Transverse colon (tissue), 4 donors: ENCODE data around the gene PPP6R1. TPM values are rescaled to one million over a fixed set of nuclear protein-coding genes. Genes with fewer than 3 reads are reported as not detected.
"Not testable (repeated sequence)": the region's sequence is repeated elsewhere in the genome, so short reads cannot be mapped to it uniquely, and the experiment has no call there.

Source experiments
- DNase-seq: peaks from one replicate; pipeline ENCODE4 v3.0.0-alpha.2; 2019
- H3K27ac ChIP-seq, 4 donors: fragments of 200-600 bp; sonication (generic); 2 replicates each; pipeline ENCODE4 v1.5.1; 2016 to 2018; ENCODE audit warnings: inconsistent platforms in 4 of 4
- H3K27me3 ChIP-seq: fragments of 200-600 bp; sonication (generic); 2 replicates; pipeline ENCODE4 v1.5.1; 2017; ENCODE audit warnings: inconsistent platforms
- H3K36me3 ChIP-seq, 4 donors: fragments of 200-600 bp; sonication (generic); 2 replicates each; pipeline ENCODE4 v1.5.1; 2017 to 2019; ENCODE audit warnings: inconsistent platforms in 4 of 4
- H3K4me1 ChIP-seq, 4 donors: fragments of 200-600 bp; sonication (generic); 2 replicates each; pipeline ENCODE4 v1.5.1; 2017 to 2020; ENCODE audit warnings: inconsistent platforms in 4 of 4
- H3K4me3 ChIP-seq, 4 donors: fragments of 200-600 bp; sonication (generic); 1 replicate in 1 of 4; 2 replicates in 3 of 4; pipeline versions ENCODE4 v1.5.1 to v1.6.1; 2017 to 2019; ENCODE audit warnings: inconsistent platforms in 4 of 4
- H3K9me3 ChIP-seq, 2 donors: fragments of 200-600 bp; sonication (generic); 2 replicates each; pipeline ENCODE4 v1.5.1; 2017 to 2019; ENCODE audit warnings: inconsistent platforms in 2 of 2
- CTCF ChIP-seq, 5 experiments: fragments of 200-600 bp in 3 of 5; fragments of 450-650 bp in 2 of 5; sonication (generic) in 3 of 5; IDR thresholded peaks; 1 replicate in 2 of 5; 2 replicates in 3 of 5; pipeline ENCODE4 v1.5.1; 2016 to 2017; ENCODE audit warnings: antibody characterized with exemption in 5 of 5, inconsistent platforms in 3 of 5, mild to moderate bottlenecking in 2 of 5, moderate library complexity in 1 of 5
- EP300 ChIP-seq: sonication (generic); formaldehyde crosslinking; IDR thresholded peaks from one replicate; pipeline ENCODE4 v1.6.1; 2017; ENCODE audit warnings: antibody characterized with exemption, low read depth
- POLR2A ChIP-seq: fragments of 450-650 bp; IDR thresholded peaks from one replicate; pipeline ENCODE4 v1.6.1; 2016; ENCODE audit warnings: antibody characterized with exemption, mild to moderate bottlenecking, moderate library complexity
- POLR2AphosphoS5 ChIP-seq, 3 donors: sonication (generic); formaldehyde crosslinking; IDR thresholded peaks; one replicate each; pipeline ENCODE4 v1.6.1; 2016; ENCODE audit warnings: antibody characterized with exemption in 3 of 3
- WGBS, 2 donors: methylation state at CpG; one replicate each; pipeline ENCODE4 v1.1.5; 2018; ENCODE audit warnings: low coverage in 1 of 2; 5-methylcytosine and 5-hydroxymethylcytosine counted together
- in situ Hi-C, 4 donors: fragments of 200-750 bp; cut with MboI; loops; one replicate each; pipeline versions ENCODE4 v1.15.0 to v1.15.1; 2017; ENCODE audit warnings: low sequenced_read_pairs in 3 of 4, low pct_ligation_motif_present in 1 of 4, low pct_unique_long_range_greater_than_20kb in 1 of 4
- intact Hi-C: fragments of 100-400 bp; cut with DNase I; formaldehyde crosslinking; loops from one replicate; pipeline ENCODE4 v1.15.1; 2023; ENCODE audit warnings: low total_unique reads
- total RNA-seq, 4 donors: library from RNA; depleted of rRNA; stranded (reverse); fragments of >200 nt; gene quantifications; one replicate each; pipeline ENCODE4 v1.1.0, GENCODE V29; 2016

PPP6R1 gene
- total RNA-seq, 4 donors from 2014 or later: 51.3 to 91.5 (median 60.7) TPM

DNA sequence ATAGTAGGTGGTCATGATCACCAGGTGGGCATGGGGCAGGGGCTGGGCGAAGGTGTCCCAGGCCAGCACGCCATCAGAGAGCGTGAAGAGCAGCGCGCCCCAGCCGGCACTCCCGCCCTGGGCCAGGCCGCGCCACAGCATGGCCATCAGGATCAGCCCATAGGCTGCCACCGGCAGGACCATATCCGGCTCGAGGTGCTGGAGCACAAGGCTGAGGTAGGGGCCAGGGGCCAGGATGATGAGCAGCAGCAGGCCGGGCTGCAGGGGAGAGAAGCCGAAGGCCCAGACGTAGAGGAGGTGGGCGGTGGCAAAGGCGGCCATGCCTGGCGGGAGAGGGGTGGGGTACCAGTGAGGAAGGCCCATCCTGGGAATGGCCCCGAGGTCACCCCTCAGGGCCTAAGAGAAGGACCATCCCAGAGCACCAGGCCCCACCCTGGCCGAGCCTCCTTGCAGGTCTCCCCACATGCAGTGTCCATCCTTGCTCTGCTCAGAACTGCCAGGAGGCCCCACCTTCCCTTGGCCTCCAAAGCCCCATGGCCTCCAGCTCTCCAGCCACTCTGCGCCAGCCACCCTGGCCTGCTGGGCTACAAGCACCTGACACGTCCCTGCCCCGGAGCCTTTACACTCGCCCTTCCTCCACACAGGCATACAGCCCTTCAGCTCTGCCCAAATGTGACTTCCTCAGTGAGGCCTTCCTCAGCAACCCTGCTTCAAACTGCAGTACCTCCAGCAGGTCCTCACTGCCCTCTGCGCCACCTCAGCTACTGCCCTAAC, 31.4 kb downstream of the PPP6R1 start:
- intact Hi-C loops: no loop called here
- no peaks in the 10 kb centered on the region for H3K9me3 ChIP-seq
- in situ Hi-C loops: no loop called here
- WGBS, 2 donors: 93 to 94% methylated on average over 3 to 24 of the region's 25 CpGs
- DNase-seq: no peak
- H3K4me1 ChIP-seq: peaks cover 0 to 6% (median 0%) of the 10 kb centered on the region in 4 donors
- no peak overlapping the region for H3K4me3 ChIP-seq
- H3K36me3 ChIP-seq: peaks cover 0 to 27% (median 8%) of the 10 kb centered on the region in 4 donors
- H3K27ac ChIP-seq: no peak overlapping the region
- no peaks in the 10 kb centered on the region for H3K27me3 ChIP-seq
- no peak for TF ChIP-seq EP300
- no peak for TF ChIP-seq CTCF (IDR thresholded peaks at IDR 0.05)
- TF ChIP-seq POLR2A: no peak
- no peak for TF ChIP-seq POLR2AphosphoS5 (IDR thresholded peaks at IDR 0.05)

DNA sequence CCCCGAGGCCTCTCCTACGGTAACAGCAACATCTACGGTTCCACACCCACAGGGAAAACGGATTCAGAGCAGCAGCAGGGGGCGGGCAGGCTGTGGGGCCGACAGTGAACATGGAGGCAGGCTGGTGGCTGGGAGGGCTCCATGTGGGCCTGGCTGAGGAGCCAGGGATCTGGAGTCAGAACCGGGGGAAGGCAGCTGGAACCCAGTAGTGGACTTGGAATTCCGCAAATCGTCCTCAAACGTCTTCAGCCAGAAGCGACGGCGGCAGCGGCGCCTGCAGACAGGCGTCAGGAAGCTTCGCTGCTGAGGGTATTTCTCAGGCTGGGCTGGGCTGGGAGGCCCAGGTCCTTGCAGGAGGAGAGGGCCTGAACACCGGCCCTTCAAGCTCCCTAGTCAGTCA, 32.0 kb downstream of the PPP6R1 start:
- intact Hi-C loops (no loop called here), in situ Hi-C loops (no loop called here)
- Histone ChIP-seq H3K36me3 (peaks cover 0 to 25% (median 8%) of the 10 kb centered on the region in 4 donors), H3K4me3 (no peak overlapping the region), H3K27ac (no peak overlapping the region), H3K9me3 (no peaks in the 10 kb centered on the region), H3K27me3 (no peaks in the 10 kb centered on the region), H3K4me1 (peaks cover 0 to 6% (median 0%) of the 10 kb centered on the region in 4 donors)
- DNase-seq: no peak
- TF ChIP-seq EP300: no peak
- 86% methylated on average over 18 of the region's 18 CpGs; no CpG with 5 or more reads in 1 of the 2 donors for WGBS, 2 donors

GRCh38 chr19:55226273-55226672, 32.5 kb downstream of the PPP6R1 start:
- H3K9me3 ChIP-seq: no peaks in the 10 kb centered on the region
- TF ChIP-seq POLR2A (no peak), CTCF (IDR thresholded peaks at IDR 0.05) (no peak), POLR2AphosphoS5 (IDR thresholded peaks at IDR 0.05) (no peak), EP300 (no peak)
- intact Hi-C loops (no loop called here), in situ Hi-C loops (no loop called here)
- DNase-seq: no peak
- no peaks in the 10 kb centered on the region for H3K27me3 ChIP-seq
- peaks cover 0 to 6% (median 0%) of the 10 kb centered on the region in 4 donors for H3K4me1 ChIP-seq
- 85% methylated on average over 9 of the region's 9 CpGs; no CpG with 5 or more reads in 1 of the 2 donors for WGBS, 2 donors
- no peak overlapping the region for H3K27ac ChIP-seq
- no peak overlapping the region for H3K4me3 ChIP-seq
- peaks cover 0 to 20% (median 5%) of the 10 kb centered on the region in 4 donors for H3K36me3 ChIP-seq

DNA sequence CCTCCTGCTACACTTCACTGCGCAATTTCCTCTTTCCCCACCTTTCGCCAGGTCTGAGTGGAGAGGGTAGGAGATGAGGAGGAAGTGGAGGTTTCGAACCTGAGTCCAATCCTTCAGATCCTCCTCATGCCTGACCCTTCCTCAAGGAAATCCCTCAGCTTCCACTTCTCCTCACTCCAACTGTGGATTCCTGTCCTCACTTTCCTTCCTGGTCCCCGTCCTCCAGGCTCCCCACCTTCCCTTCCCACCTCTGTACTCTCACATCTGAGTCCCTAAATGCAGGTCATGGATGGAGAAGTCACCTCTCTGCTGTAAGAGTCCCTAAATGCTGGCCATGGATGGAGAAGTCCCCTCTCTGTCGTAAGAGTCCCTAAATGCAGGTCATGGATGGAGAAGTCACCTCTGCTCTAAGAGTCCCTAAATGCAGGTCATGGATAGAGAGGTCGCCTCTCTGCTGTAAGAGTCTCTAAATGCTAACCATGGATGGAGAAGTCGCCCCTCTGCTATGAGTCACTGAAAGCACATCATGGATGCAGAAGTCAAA, 33.3 kb downstream of the PPP6R1 start:
- Histone ChIP-seq H3K9me3 (no peaks in the 10 kb centered on the region), H3K36me3 (peaks cover 0 to 13% (median 1%) of the 10 kb centered on the region in 4 donors), H3K27me3 (no peaks in the 10 kb centered on the region), H3K4me3 (no peak overlapping the region), H3K27ac (no peak overlapping the region), H3K4me1 (peaks cover 0 to 6% (median 0%) of the 10 kb centered on the region in 4 donors)
- intact Hi-C loops: no loop called here
- no peak for TF ChIP-seq CTCF (IDR thresholded peaks at IDR 0.05)
- no peak for TF ChIP-seq POLR2A
- no peak for TF ChIP-seq POLR2AphosphoS5 (IDR thresholded peaks at IDR 0.05)
- TF ChIP-seq EP300: no peak
- DNase-seq: no peak
- 90 to 94% methylated on average over 3 to 7 of the region's 7 CpGs for WGBS, 2 donors
- in situ Hi-C loops: no loop called here

- intact Hi-C loops, DNase-seq, in situ Hi-C loops, H3K9me3 ChIP-seq, H3K36me3 ChIP-seq, H3K27me3 ChIP-seq, H3K4me1 ChIP-seq, H3K4me3 ChIP-seq, H3K27ac ChIP-seq: not testable (repeated sequence)
- 55% methylated on average over 11 of the region's 11 CpGs; no CpG with 5 or more reads in 1 of the 2 donors for WGBS, 2 donors
Observed at GRCh38 chr19:55224679-55225414, 34.0 kb downstream of the PPP6R1 start.
